ENCODE measurements around the gene DCANP1. TPM values are rescaled to one million over a fixed set of nuclear protein-coding genes. Genes with fewer than 3 reads are reported as not detected.

Gene DCANP1
- total RNA-seq, 3 donors from 2014 or later (not counting 1 experiment from before 2014, with no cell fraction given), result 0.07 TPM; not detected in 2

GRCh38 chr5:135399794-135400542 is 47.2 kb downstream of the DCANP1 start:
- Histone ChIP-seq H3K36me3 (ENCODE audit: control insufficient read depth, insufficient read depth, low read length) (no peaks in the 10 kb centered on the region), H3K27me3 (ENCODE audit: control insufficient read depth, insufficient read depth, low read length) (no peaks in the 10 kb centered on the region), H3K27ac (ENCODE audit: low read length) (peak overlapping the region; percentile 92), H3K4me1 (ENCODE audit: control insufficient read depth, insufficient read depth, low read length) (peaks cover 33% of the 10 kb centered on the region), H3K4me3 (ENCODE audit: low read length) (peak overlapping the region; percentile 80), H3K9me3 (ENCODE audit: control insufficient read depth, insufficient read depth, low read length) (no peaks in the 10 kb centered on the region)
- DNase-seq (no peak), ATAC-seq (no peak)
- no peaks in the 10 kb centered on the region for H3K36me3 Mint-ChIP-seq
- no peaks in the 10 kb centered on the region for H3K9me3 Mint-ChIP-seq
- WGBS (ENCODE audit: insufficient coverage), result 32% methylated on average over 23 of the region's 25 CpGs
- TF ChIP-seq CTCF (IDR thresholded peaks at IDR 0.05), result no peak
- H3K4me1 Mint-ChIP-seq, result peaks cover 37 to 40% of the 10 kb centered on the region in 2 donors
- peak overlapping the region; percentile 77 to 94 for H3K27ac Mint-ChIP-seq
- H3K27me3 Mint-ChIP-seq (ENCODE audit: low read depth in 2 of 2), result no peaks in the 10 kb centered on the region
- intact Hi-C loops (cut with micrococcal nuclease), result no loop called here
- H3K4me3 Mint-ChIP-seq, result peak overlapping the region; percentile 86

- H3K9me3 Mint-ChIP-seq, result no peaks in the 10 kb centered on the region
- Histone ChIP-seq H3K27ac (ENCODE audit: low read length) (peak within 1 kb of the TSS; percentile 92), H3K9me3 (ENCODE audit: control insufficient read depth, insufficient read depth, low read length) (no peaks in the 10 kb centered on the region), H3K27me3 (ENCODE audit: control insufficient read depth, insufficient read depth, low read length) (no peaks in the 10 kb centered on the region), H3K4me1 (ENCODE audit: control insufficient read depth, insufficient read depth, low read length) (peaks cover 41% of the 10 kb centered on the region), H3K36me3 (ENCODE audit: control insufficient read depth, insufficient read depth, low read length) (no peaks in the 10 kb centered on the region), H3K4me3 (ENCODE audit: low read length) (peak within 1 kb of the TSS; percentile 80)
- peaks cover 45 to 49% of the 10 kb centered on the region in 2 donors for H3K4me1 Mint-ChIP-seq
- under 1% methylated on average over 109 of the region's 109 CpGs for WGBS (ENCODE audit: insufficient coverage)
- ATAC-seq (peak; percentile 90 to 97 (median 94)), DNase-seq (peak; percentile 85 to 88)
- H3K27ac Mint-ChIP-seq, result peak within 1 kb of the TSS; percentile 77 to 94
- no peaks in the 10 kb centered on the region for H3K27me3 Mint-ChIP-seq (ENCODE audit: low read depth in 2 of 2)
- intact Hi-C loops (cut with micrococcal nuclease), result no loop called here
- no peak for TF ChIP-seq CTCF (IDR thresholded peaks at IDR 0.05)
- no peaks in the 10 kb centered on the region for H3K36me3 Mint-ChIP-seq
- peak within 1 kb of the TSS; percentile 86 for H3K4me3 Mint-ChIP-seq
These were observed 48.0 kb downstream of the DCANP1 start, which contains the start of gene MACROH2A1 for GRCh38 chr5:135398855-135399793. MACROH2A1 (minus strand) TSS chr5:135399231; CDS start chr5:135389093, 10,138 bp downstream.

GRCh38 chr5:135398160-135398854 is 48.8 kb downstream of the DCANP1 start:
- no peaks in the 10 kb centered on the region for H3K9me3 ChIP-seq (ENCODE audit: control insufficient read depth, insufficient read depth, low read length)
- intact Hi-C loops (cut with micrococcal nuclease), result no loop called here
- DNase-seq (peak; percentile 33 to 50), ATAC-seq (peak; percentile 23 to 33 (median 23))
- H3K27me3 Mint-ChIP-seq (ENCODE audit: low read depth in 2 of 2), result no peaks in the 10 kb centered on the region
- under 1% methylated on average over 43 of the region's 43 CpGs for WGBS (ENCODE audit: insufficient coverage)
- peak overlapping the region; percentile 77 to 94 for H3K27ac Mint-ChIP-seq
- peaks cover 46% of the 10 kb centered on the region for H3K4me1 ChIP-seq (ENCODE audit: control insufficient read depth, insufficient read depth, low read length)
- peak overlapping the region; percentile 63 for H3K4me3 ChIP-seq (ENCODE audit: low read length)
- H3K4me3 Mint-ChIP-seq, result peak overlapping the region; percentile 84
- no peaks in the 10 kb centered on the region for H3K36me3 Mint-ChIP-seq
- no peak for TF ChIP-seq CTCF (IDR thresholded peaks at IDR 0.05)
- peaks cover 2% of the 10 kb centered on the region for H3K36me3 ChIP-seq (ENCODE audit: control insufficient read depth, insufficient read depth, low read length)
- H3K27ac ChIP-seq (ENCODE audit: low read length), result peak overlapping the region; percentile 59
- H3K4me1 Mint-ChIP-seq, result peaks cover 53 to 57% of the 10 kb centered on the region in 2 donors
- H3K27me3 ChIP-seq (ENCODE audit: control insufficient read depth, insufficient read depth, low read length), result no peaks in the 10 kb centered on the region
- no peaks in the 10 kb centered on the region for H3K9me3 Mint-ChIP-seq

All from natural killer cell (primary cell).